ENCODE data around the gene ANO8. TPM values are rescaled to one million over a fixed set of nuclear protein-coding genes. Genes with fewer than 3 reads are reported as not detected.

ANO8 gene
- total RNA-seq, 1 donor from 2014 or later, result 9.6 TPM

DNA sequence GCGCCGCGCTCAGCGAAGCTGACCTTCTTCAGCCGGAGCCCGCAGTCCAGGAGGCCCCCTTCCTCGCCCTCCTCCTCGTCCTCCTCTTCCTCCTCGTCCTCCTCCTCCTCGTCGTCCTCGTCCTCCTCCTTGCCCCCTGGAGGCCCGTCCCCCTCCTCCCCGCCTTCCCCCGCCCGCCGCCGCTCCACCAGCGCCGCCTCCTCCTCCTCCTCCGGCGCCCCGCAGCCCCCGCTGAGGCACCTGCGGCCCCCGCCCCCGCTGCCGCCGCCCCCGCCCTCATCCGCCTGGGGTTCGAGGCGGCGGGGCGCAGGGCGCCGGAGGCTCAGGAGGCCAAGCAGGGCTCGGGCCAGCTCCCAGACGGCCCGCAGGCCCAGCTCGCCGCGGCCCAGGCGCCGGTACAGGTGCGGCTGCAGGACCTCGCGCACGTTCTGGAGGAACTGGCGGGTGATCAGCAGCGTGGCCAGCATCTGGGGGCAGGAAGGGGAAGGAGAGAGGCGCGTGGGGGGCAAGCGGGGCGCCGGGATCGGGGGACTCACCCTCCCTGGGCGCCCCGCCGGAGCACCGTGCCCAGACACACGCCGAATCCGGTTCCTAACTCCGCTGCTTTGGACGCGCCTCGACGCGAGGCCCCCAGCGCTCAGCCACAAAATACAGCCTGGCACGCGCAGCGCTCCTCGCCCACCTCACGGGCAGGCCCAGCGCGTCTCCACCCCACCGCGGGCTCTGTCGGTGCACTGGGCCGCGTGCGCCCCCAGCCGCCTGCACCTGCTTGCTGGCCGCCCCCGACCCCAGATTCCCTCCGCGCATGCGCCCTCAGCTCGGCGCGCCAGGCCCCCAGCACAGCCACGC, 5.9 kb downstream of the ANO8 start:
- DNase-seq (ENCODE audit: extremely low read depth, low read depth, low spot score), result no peak

DNA sequence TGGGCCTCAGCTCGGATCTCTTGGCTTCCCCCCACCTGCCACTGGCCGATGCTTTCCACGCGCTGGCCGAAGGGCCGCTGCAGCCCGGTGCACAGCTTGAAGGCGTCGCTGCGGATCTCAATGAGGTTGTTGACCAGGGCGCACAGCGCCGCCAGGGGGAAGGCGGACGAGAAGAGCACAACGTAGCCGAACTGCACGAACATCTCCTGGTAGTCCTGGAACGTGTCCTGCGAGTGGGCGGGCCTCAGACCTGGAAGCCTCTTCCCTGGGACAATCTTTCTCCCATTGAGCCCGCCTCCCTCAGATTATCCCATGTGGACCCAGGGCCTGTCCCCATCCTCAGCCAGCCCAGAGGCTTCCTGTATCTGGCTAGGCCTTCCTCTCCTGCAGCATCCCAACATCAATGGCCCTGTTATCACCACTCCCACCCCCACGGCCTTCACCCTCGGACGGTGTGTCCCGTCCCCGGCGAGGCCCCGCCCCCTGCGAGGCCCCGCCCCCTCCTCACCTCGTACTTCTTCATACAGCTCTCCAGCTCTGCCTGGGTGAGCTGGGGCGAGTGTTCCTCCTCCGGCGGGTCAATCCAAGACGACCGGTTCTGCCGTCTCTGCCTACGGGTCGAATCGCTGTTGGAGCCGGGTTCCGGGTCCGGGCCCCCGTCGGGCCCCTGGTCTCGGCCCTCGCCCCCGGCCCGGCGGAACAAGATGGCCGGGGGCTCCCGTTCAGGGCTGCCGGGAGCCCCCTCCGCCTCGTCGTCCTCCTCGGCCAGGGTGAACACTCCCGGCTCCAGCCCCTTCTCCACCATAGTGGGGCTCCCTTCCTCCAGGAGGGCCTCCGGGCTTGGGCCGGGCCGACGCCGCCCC, 6.8 kb downstream of the ANO8 start:
- no peak for DNase-seq (ENCODE audit: extremely low read depth, low read depth, low spot score)

DNA sequence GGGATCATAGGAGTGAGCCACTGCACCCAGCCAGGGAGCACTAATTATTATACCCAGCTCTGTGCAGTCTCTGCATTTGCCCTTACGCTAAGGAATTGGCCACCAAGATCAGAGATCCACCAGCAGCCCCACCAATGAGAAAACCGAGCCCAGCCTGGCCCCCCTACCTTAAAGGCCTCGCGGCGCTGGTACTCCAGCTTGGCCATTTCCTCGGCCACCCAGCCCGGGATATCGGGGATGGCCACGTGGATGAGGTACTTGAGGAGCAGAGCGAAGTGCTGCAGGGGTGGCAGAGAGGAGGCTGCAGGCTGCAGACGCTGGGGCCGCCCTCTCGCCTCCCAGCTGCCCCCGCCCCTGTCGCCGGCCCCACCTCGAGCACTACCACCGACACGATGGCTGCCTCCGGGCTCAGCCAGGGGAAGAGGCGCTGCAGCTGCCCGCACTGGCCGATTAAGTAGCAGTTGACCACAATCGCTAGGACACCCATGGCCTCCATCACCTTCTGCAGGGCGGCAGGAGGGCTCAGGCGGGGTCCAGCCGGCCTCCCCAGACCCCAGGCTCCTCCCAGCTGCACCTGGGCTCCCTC, 7.5 kb downstream of the ANO8 start:
- DNase-seq (ENCODE audit: extremely low read depth, low read depth, low spot score), result no peak

DNA sequence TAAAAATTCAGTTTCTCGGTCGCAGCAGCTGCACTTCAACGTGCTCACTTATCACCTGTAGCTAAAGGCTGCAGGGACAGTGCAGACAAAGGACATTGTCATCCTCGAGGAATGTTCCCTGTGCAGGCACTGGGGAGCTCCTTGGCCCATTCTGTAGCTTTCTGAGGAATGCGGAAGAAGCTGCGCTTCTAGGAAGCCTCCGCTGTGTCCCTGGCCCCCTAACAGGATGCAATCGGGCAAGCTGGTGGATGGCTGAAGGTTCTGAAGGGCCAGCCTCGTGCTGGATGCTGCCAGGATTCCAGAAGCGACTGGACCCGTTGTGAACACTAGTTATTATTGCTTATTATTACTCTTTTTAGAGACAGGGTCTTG, 8.1 kb downstream of the ANO8 start:
- no peak for DNase-seq (ENCODE audit: extremely low read depth, low read depth, low spot score)

GRCh38 chr19:17325881-17326594, 8.6 kb downstream of the ANO8 start:
- no peak for DNase-seq (ENCODE audit: extremely low read depth, low read depth, low spot score)

GRCh38 chr19:17325133-17325532, 9.5 kb downstream of the ANO8 start:
- DNase-seq (ENCODE audit: extremely low read depth, low read depth, low spot score), result no peak

DNA sequence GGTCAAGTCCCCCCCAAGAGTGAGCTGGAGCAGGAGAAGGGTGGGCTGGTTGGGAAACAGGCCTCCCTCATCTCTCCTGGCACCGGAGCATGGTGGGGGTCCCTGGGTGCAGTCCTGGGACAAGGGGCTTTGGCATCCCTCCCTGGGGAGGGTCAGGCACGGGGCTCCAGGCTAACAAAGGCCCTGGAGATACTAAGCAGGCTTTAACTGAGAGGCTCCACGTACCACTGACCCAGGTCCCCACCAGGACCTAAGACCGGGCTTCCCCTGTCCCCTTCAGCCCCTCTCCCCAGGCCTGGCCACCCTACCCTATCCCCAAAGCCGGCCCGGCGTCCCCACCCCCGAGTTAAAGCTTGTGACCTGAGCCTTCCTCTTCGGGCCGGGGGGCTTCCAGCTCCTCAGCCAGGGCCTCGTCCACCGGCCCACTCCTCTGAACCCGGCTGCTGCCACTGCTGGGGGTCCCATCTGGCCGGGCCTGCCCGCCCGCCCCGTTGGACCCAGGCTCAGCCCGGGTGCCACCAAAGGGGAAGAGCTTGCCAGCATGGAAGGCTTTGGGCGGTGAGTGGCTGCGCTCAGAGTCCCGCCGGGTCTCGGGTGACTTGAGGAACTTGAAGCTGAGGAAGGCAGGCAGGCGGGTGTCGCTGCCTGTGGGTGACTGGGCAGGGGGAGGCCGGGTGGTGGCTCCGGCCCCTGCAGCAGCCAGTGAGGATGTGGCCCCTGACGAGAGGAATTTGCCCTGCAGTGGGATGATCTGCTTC, 10.1 kb downstream of the ANO8 start:
- DNase-seq (ENCODE audit: extremely low read depth, low read depth, low spot score), result no peak

DNA sequence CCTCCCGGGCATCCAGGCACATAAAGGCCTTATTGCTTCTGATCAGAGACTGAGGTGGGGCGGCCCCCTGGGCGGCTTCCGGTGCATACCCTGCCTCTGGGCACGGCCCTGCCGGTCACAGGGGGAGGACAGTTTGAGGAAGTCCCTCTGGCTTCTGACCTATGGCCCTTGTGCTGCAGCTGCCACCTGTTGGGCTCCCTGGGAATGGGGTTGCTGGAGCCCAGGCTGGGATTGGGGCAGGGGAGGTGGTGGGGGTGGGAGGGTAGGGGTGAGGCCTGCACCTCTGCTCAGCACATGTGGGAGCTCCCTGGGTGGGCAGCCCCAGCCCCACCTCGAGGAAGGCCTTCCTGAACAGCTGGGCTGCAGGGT, 10.7 kb downstream of the ANO8 start:
- no peak for DNase-seq (ENCODE audit: extremely low read depth, low read depth, low spot score)

DNA sequence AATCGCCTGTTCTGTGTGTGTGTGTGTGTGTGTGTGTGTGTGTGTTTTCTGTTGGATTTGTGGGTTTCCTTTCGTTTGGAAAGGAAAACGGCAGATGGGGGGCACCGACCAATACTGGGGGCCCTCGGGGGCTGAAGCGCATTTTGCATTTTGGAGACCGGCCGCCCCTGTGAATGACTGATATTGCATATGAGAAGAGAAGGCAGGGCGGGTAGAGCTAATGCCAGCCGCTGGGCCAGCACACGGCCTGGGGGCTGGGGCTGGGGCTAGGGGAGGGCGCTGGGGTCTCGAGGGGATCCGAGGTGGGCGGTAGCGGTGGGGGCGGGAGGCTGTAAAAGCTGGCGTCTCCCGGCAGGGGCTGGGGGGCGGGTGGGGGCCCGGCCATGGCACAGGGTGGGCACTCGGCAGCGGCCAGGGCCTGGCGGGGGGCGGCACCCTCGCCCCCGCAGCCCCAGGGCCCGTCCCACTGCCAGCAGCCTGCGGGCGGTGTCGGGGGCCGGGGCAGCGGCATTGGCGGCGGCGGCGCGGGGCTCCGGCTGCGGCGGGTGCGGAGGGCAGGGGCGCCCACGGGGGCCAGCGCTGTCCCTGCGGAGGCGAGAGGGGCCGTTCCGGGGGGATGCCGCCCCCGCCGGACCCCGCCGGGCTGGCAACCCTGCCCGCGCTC, 11.2 kb downstream of the ANO8 start:
- no peak for DNase-seq (ENCODE audit: extremely low read depth, low read depth, low spot score)

- no peak for DNase-seq (ENCODE audit: extremely low read depth, low read depth, low spot score)
Measured at GRCh38 chr19:17322854-17323253, 11.8 kb downstream of the ANO8 start.

DNA sequence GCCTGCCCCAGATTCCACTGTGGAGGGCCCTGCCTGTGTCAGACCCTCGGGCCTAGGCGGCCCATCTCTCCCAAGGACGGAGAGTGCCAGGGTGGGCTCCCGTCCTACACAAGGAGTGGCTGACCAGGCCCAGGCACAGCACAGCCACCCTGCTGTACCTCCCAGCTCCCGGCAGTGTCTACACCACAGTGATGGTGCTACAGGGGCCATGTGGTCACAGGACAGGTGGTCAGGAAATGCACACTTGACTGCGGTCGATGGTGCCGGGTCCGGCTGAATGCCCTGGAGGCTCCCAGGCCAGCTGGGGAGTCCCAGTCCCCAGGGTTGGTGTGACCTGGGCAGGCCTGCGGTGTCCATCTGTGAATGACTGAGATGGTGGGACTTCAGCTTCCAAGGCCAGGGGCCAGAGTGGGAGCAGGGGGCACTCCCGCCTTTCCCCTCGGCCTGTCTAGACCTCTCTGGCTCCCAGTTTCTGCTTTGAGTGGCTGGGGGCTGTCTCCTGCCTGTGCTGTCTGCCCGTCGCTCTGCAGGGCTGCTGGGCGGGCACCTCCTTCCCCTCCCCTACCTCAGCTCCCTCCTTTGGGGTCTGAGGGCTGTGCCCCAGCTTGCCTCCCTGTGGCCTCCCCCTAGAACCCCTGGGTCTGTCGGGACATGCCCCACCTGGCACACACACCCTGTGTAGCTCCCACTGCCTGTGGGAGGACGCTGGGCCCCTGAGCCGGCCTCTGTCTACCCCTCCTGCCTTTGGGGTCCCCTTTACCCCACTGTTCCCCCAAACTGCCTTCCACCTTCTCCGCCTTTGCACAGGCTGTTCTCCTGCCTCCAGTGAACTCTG, 12.8 kb downstream of the ANO8 start:
- DNase-seq (ENCODE audit: extremely low read depth, low read depth, low spot score), result no peak

DNA sequence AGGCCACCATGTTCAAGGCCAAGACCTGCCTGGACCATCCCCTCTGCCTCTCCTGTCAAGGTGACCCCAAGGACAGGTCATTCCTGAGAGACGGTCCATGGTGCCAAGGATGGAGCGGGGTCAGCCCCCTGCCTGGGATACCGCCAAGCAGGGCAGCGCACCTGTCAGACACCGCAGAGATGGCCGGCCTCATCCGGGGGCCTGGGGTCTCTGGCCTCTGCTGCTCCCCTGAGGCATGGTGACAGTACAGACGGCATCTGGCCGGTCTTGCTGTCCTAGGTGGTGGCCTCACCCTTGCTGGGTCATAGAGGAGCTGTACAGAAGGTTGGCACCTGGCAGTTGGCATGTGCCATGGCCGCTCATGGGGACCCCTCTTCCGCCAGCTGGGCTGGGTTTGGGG, 14.2 kb downstream of the ANO8 start:
- DNase-seq (ENCODE audit: extremely low read depth, low read depth, low spot score), result no peak

- DNase-seq (ENCODE audit: extremely low read depth, low read depth, low spot score), result no peak
Measured at GRCh38 chr19:17319473-17320238, 15.0 kb downstream of the ANO8 start.

DNA sequence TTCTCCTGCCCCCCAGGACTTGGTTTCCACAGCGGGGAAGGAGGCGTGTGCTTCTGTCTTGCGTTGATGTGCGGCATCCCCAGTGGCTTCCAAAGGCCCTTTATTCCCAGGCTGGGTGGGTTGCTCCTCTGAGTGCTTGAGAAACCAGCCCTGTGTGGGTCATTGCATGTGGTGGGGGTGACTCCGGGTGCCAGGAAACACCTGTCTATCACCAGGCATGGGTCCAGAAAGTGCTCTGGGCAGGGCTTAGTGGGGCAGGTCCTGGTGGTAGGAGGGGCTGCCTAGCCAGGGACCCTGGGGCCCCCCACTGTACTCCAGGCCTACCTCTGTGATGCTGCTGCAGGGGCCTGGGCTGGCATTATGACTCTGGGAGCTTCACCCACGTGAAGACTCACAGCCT, 15.7 kb downstream of the ANO8 start:
- no peak for DNase-seq (ENCODE audit: extremely low read depth, low read depth, low spot score)

DNA sequence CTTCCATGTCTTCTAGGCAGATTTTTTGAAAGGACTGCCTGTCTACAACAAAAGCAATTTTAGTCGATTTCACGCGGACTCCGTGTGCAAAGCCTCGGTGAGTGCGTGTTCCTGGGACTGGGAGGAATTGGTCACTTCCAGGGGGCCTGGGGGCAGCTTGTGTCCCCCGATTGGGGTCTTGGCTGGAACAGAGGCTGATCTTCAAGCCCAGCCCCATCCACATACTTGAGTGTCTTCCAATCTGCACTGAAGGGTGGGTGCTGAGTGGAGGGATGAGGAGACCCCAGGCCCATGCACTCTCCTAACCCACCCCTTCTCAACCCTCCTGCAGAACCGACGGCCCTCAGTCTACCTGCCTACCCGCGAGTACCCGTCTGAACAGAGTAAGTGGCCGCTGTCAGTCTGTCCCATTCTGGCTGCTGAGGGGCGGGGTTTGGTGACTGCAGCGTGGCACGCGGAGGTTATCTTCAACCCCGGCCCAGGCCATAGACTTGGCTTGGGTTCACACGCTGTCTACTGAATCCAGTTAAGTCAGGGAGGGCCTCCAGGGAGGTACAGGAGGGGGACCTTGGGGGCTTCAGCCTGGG, 20.6 kb downstream of the ANO8 start:
- no peak for DNase-seq (ENCODE audit: extremely low read depth, low read depth, low spot score)

GRCh38 chr19:17312189-17313113, 22.2 kb downstream of the ANO8 start:
- no peak for DNase-seq (ENCODE audit: extremely low read depth, low read depth, low spot score)

Measured in glomerular endothelial cell (primary cell).